ENCODE results near the gene SLC24A3.

Gene SLC24A3

GRCh38 chr20:19473922-19474286, 261.5 kb downstream of the SLC24A3 start:
- in situ Hi-C loops (cut with HindIII; ENCODE audit: low sequenced_read_pairs) = no loop called here
- no peak overlapping the region for H3K4me3 ChIP-seq (ENCODE audit: low read depth, low read length)
- no peak for DNase-seq (ENCODE audit: low read depth)
- TF ChIP-seq CTCF (IDR thresholded peaks at IDR 0.05; ENCODE audit: low read depth, low read length, missing control alignments) = no peak

- H3K4me3 ChIP-seq (ENCODE audit: low read depth, low read length) = no peak overlapping the region
- in situ Hi-C loops (cut with HindIII; ENCODE audit: low sequenced_read_pairs) = no loop called here
- no peak for DNase-seq (ENCODE audit: low read depth)
- TF ChIP-seq CTCF (IDR thresholded peaks at IDR 0.05; ENCODE audit: low read depth, low read length, missing control alignments) = no peak
Observed at GRCh38 chr20:19478320-19478895, 266.0 kb downstream of the SLC24A3 start.

GRCh38 chr20:19482726-19483125, 270.3 kb downstream of the SLC24A3 start:
- no peak for DNase-seq (ENCODE audit: low read depth)
- in situ Hi-C loops (cut with HindIII; ENCODE audit: low sequenced_read_pairs) = no loop called here
- no peak overlapping the region for H3K4me3 ChIP-seq (ENCODE audit: low read depth, low read length)
- no peak for TF ChIP-seq CTCF (IDR thresholded peaks at IDR 0.05; ENCODE audit: low read depth, low read length, missing control alignments)

GRCh38 chr20:19483309-19483708, 270.9 kb downstream of the SLC24A3 start:
- no peak for TF ChIP-seq CTCF (IDR thresholded peaks at IDR 0.05; ENCODE audit: low read depth, low read length, missing control alignments)
- in situ Hi-C loops (cut with HindIII; ENCODE audit: low sequenced_read_pairs) = no loop called here
- H3K4me3 ChIP-seq (ENCODE audit: low read depth, low read length) = no peak overlapping the region
- DNase-seq (ENCODE audit: low read depth) = no peak

GRCh38 chr20:19486446-19486845, 274.0 kb downstream of the SLC24A3 start:
- DNase-seq (ENCODE audit: low read depth) = no peak
- in situ Hi-C loops (cut with HindIII; ENCODE audit: low sequenced_read_pairs) = no loop called here
- TF ChIP-seq CTCF (IDR thresholded peaks at IDR 0.05; ENCODE audit: low read depth, low read length, missing control alignments) = no peak
- H3K4me3 ChIP-seq (ENCODE audit: low read depth, low read length) = no peak overlapping the region

GRCh38 chr20:19487420-19487819, 275.0 kb downstream of the SLC24A3 start:
- in situ Hi-C loops (cut with HindIII; ENCODE audit: low sequenced_read_pairs) = no loop called here
- H3K4me3 ChIP-seq (ENCODE audit: low read depth, low read length) = no peak overlapping the region
- DNase-seq (ENCODE audit: low read depth) = no peak
- no peak for TF ChIP-seq CTCF (IDR thresholded peaks at IDR 0.05; ENCODE audit: low read depth, low read length, missing control alignments)

- in situ Hi-C loops (cut with HindIII; ENCODE audit: low sequenced_read_pairs) = no loop called here
- H3K4me3 ChIP-seq (ENCODE audit: low read depth, low read length) = no peak overlapping the region
- TF ChIP-seq CTCF (IDR thresholded peaks at IDR 0.05; ENCODE audit: low read depth, low read length, missing control alignments) = no peak
- DNase-seq (ENCODE audit: low read depth) = no peak
Observed at GRCh38 chr20:19491241-19491640, 278.8 kb downstream of the SLC24A3 start.
